Measurements from ENCODE around the gene GMDS.

Gene GMDS

GRCh38 chr6:2166717-2167116 is 78.7 kb downstream of the GMDS start:
- peaks cover 4% of the 10 kb centered on the region; the same call in 1 of the 2 replicates for H3F3A ChIP-seq (ENCODE audit: low read depth)
- no peak overlapping the region for H3K9ac ChIP-seq (ENCODE audit: low read depth, low read length, poor library complexity, severe bottlenecking)
- H2AFZ ChIP-seq (ENCODE audit: low read length): no peak overlapping the region
- no peak overlapping the region for H3K4me3 ChIP-seq (ENCODE audit: low read length, poor library complexity, severe bottlenecking)
- H3K4me2 ChIP-seq (ENCODE audit: low read depth, low read length, poor library complexity, severe bottlenecking): no peak overlapping the region
- no peaks in the 10 kb centered on the region for H4K20me1 ChIP-seq (ENCODE audit: insufficient read depth, low read length, poor library complexity, severe bottlenecking)
- H3K27me3 ChIP-seq (ENCODE audit: insufficient read depth, low read length, poor library complexity, severe bottlenecking): no peaks in the 10 kb centered on the region
- no peaks in the 10 kb centered on the region for H3K9me2 ChIP-seq (replicated peaks; ENCODE audit: low read depth, low read length)
- peaks cover 19% of the 10 kb centered on the region for H3K79me2 ChIP-seq (ENCODE audit: insufficient read depth, low read length)
- H3K4me1 ChIP-seq (ENCODE audit: insufficient read depth, low read length, poor library complexity, severe bottlenecking): peaks cover 55% of the 10 kb centered on the region
- H3K36me3 ChIP-seq (ENCODE audit: insufficient read depth, low read length): no peaks in the 10 kb centered on the region
- TF ChIP-seq CTCF (conservative IDR thresholded peaks at IDR 0.05; ENCODE audit: low read length): no peak
- no peak for TF ChIP-seq EZH2phosphoT487 (IDR thresholded peaks at IDR 0.05; ENCODE audit: borderline replicate concordance)
- no peaks in the 10 kb centered on the region for H3K9me3 ChIP-seq (ENCODE audit: insufficient read depth, low read depth, low read length)

GRCh38 chr6:2165286-2165685 is 80.1 kb downstream of the GMDS start:
- H3K9me2 ChIP-seq (replicated peaks; ENCODE audit: low read depth, low read length): no peaks in the 10 kb centered on the region
- no peak overlapping the region for H3K4me2 ChIP-seq (ENCODE audit: low read depth, low read length, poor library complexity, severe bottlenecking)
- no peak for TF ChIP-seq EZH2phosphoT487 (IDR thresholded peaks at IDR 0.05; ENCODE audit: borderline replicate concordance)
- no peak for TF ChIP-seq CTCF (conservative IDR thresholded peaks at IDR 0.05; ENCODE audit: low read length)
- peaks cover 58% of the 10 kb centered on the region for H3K4me1 ChIP-seq (ENCODE audit: insufficient read depth, low read length, poor library complexity, severe bottlenecking)
- no peaks in the 10 kb centered on the region for H3K36me3 ChIP-seq (ENCODE audit: insufficient read depth, low read length)
- H3K9me3 ChIP-seq (ENCODE audit: insufficient read depth, low read depth, low read length): no peaks in the 10 kb centered on the region
- H3F3A ChIP-seq (ENCODE audit: low read depth): peaks cover 8% of the 10 kb centered on the region; the same call in 1 of the 2 replicates
- no peaks in the 10 kb centered on the region for H3K27me3 ChIP-seq (ENCODE audit: insufficient read depth, low read length, poor library complexity, severe bottlenecking)
- H2AFZ ChIP-seq (ENCODE audit: low read length): no peak overlapping the region
- peaks cover 15% of the 10 kb centered on the region for H3K79me2 ChIP-seq (ENCODE audit: insufficient read depth, low read length)
- no peak overlapping the region for H3K4me3 ChIP-seq (ENCODE audit: low read length, poor library complexity, severe bottlenecking)
- H4K20me1 ChIP-seq (ENCODE audit: insufficient read depth, low read length, poor library complexity, severe bottlenecking): peaks cover 4% of the 10 kb centered on the region
- H3K9ac ChIP-seq (ENCODE audit: low read depth, low read length, poor library complexity, severe bottlenecking): no peak overlapping the region

- Histone ChIP-seq H3K4me2 (ENCODE audit: low read depth, low read length, poor library complexity, severe bottlenecking) (no peak overlapping the region), H2AFZ (ENCODE audit: low read length) (no peak overlapping the region), H3K4me3 (ENCODE audit: low read length, poor library complexity, severe bottlenecking) (no peak overlapping the region), H3K4me1 (ENCODE audit: insufficient read depth, low read length, poor library complexity, severe bottlenecking) (peaks cover 58% of the 10 kb centered on the region), H3K27me3 (ENCODE audit: insufficient read depth, low read length, poor library complexity, severe bottlenecking) (no peaks in the 10 kb centered on the region), H3K9ac (ENCODE audit: low read depth, low read length, poor library complexity, severe bottlenecking) (no peak overlapping the region), H3K79me2 (ENCODE audit: insufficient read depth, low read length) (peaks cover 15% of the 10 kb centered on the region), H3K9me3 (ENCODE audit: insufficient read depth, low read depth, low read length) (no peaks in the 10 kb centered on the region), H3K36me3 (ENCODE audit: insufficient read depth, low read length) (no peaks in the 10 kb centered on the region), H3K9me2 (replicated peaks; ENCODE audit: low read depth, low read length) (no peaks in the 10 kb centered on the region), H4K20me1 (ENCODE audit: insufficient read depth, low read length, poor library complexity, severe bottlenecking) (peaks cover 4% of the 10 kb centered on the region), H3F3A (ENCODE audit: low read depth) (peaks cover 8% of the 10 kb centered on the region; the same call in 1 of the 2 replicates)
- TF ChIP-seq EZH2phosphoT487 (IDR thresholded peaks at IDR 0.05; ENCODE audit: borderline replicate concordance) (no peak), CTCF (conservative IDR thresholded peaks at IDR 0.05; ENCODE audit: low read length) (no peak)
Measured at GRCh38 chr6:2164481-2164880, 80.9 kb downstream of the GMDS start.

All from Loucy (cell line).